Stimulated activated CD8-positive, alpha-beta memory T cell treated with anti-CD3 and anti-CD28 coated beads, Interleukin-15, amount 100 ng/mL, for 1 hour (primary cell): ENCODE data around the gene SMIM15.

Experiments
- DNase-seq: peaks from one replicate; pipeline ENCODE4 v3.0.0-alpha.2; 2020; ENCODE audit warnings: low read depth

The SMIM15 gene

DNA sequence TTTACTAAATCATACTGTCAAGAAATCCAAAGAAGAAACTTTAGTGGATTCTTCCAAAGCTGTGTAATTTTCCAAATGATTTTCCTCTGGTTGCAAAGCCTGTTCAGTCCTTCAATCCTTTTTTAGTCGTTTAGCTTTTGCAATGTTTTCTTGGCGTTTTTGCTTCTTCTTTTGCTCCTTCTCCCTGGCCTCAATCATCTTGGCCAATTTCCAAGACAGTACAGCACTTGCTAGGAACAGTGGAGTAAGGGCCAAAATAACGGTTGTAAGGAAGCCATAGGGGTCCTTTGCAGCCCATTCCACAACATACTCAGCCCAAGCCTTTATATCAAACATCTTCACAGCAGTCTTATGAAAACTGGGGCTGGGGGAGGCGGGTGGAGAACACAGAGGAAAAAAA lies 2.4 kb downstream of the SMIM15 start:
- no peak for DNase-seq

DNA sequence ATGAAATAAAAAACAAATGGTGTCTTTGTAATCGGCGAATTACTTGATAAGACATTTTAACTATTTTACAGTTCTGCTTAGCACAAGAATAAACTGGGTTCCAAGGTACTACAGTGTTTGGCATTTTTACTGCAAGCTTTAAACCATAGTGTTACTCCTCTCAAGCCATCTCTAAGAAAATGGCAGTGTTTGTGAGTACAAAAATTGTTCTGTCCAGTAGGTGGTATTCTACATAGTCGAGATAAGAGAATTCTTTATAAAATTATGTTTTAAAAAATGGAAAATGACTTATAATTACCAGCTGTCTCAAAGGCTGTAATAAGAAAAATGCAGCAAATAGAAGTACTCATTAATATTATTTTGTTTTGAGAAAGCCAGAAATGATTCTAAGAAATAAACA lies 3.2 kb downstream of the SMIM15 start:
- DNase-seq, result no peak

DNA sequence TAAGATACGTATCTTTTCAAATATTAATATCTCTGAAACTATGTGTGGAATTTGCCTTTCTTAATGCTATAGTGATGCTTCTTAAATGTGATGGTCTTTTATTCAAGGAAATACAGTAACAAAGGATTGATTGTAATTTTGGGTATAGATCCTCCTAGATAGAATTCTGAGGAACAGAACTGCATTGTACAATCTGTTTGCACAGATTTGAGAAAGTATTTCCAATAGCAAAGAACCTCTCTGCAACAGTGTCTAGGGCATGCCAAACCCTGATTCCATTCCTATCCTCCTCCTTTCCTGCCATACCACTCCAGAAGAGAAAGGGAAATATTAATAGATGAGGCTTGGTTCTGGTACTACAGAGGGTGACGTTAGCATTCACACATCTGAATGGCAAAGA lies 10.4 kb downstream of the SMIM15 start:
- no peak for DNase-seq

DNA sequence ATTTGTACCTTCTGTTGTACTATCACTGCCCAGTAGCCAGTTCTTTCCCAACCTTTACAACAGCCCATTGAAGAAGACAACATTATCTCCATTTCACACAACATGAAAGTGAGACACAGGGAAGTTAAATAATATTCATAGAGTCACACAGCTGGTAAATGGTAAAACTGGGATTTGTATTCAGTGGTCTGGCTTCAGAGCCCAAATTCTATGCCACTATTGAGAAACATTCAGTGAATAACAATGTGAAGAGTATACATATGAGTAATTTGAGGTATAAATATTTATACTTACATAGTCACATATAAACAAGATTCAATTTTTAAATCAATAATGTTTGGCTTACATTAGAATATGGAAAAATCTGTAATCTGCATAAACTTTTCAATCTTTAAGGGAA lies 13.8 kb downstream of the SMIM15 start:
- no peak for DNase-seq

DNA sequence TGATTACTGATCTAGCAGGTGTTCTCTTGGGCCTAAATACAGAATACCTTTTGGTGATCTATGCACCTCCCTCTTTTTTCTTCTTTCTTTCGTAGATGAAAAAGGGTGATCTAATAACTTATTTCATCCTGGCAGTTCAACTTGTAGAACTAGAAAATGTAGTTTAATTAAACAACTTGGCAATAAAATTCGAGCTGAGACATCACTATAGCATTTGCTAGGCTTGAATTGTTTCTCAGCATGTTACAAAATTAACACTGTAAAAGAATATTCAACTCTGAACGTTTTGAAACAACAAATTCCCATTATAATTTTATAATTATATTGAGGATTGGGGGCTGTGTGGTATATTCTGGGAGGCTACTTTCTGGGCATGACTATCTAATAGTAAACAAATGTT lies 19.5 kb downstream of the SMIM15 start:
- no peak for DNase-seq

DNA sequence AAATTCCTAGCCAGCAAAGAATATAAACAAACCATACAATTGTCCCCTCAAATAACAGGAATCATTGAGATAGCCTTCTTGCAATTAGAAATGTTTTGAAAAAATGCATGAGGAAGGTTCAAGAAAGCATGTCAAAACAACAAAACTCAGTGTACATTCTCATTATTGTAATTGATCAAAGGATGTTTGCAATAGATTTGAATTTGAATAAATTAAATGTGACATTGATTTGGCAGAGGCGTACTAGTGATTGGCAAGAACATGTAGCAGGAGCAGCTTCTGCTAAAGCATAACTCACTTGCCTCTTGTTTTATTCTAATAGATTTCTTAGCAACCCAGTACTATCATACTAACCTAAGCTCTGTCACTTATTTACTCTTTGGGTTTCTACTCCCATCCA lies 19.9 kb downstream of the SMIM15 start:
- DNase-seq, result no peak

DNA sequence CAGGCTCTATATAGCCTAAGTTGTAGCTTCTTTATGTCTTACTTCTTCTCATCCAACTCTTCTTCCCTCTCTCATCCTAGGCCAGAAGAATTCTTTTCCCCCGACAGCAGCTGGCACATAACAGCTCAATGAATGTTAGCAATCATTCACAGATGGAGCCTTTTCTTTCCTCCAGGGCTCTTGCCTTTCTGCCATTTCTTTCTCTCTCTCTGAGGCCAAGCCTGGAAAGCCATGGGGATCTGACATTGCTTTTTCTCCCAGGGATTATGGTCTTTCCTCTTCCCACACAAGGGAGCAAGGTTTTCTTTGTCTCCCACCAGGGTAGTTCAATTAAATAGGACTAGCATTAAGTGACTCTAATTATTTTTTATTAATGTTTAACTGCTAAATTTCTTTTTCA lies 20.5 kb downstream of the SMIM15 start:
- DNase-seq, result no peak

DNA sequence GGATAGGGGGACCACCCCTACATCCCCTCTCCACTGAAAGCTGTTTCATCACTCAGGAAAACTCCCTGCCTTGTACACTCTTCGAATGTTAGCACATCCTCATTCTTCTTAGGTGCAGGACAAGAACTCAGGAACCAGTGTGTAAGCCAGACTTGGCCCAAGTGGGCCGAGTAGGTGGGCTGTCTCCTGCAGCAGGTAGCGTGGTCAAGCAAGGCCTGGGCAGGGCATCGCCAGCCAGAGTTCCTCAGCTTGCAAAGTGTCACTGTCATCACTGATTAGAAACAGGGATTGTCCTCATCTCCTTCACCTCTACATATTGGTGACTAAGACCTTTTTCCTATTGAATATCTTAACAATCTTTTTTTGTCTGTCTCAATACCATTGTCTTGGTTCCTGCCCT lies 22.3 kb downstream of the SMIM15 start:
- no peak for DNase-seq

DNA sequence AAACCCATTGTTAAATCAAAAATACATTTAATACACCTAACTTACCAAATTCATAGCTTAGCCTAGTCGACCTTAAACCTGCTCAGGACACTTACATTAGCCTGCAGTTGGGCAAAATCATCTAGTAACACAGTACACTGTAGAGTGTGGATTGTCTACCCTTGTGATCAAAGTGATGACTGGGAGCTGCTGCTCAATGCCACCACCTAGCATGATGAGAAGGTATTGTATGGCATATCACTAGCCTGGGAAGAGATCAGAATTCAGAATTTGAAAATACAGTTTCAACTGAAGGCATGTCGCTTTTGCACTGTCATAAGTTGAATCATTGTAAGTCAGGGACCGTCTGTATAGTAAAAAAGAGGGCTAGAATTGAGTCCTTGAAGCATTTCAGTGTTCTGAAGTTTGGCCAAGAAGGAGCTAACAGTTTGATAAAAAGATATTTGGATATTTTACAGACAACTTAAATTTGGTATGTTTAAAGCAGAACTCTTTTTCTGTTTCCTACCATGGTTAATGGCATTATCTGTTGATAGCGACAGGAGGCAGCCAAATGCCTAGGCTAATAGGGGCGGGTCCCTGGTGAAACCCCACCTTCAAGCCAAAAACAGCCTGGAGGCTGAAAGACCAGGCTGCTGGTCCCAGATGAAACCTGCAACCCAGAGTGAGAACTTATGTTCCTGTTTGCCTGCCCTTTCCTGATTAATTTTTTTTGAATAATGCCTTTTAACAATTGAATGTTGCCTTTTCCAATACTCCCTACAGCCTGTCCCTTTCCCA lies 23.0 kb downstream of the SMIM15 start:
- no peak for DNase-seq

DNA sequence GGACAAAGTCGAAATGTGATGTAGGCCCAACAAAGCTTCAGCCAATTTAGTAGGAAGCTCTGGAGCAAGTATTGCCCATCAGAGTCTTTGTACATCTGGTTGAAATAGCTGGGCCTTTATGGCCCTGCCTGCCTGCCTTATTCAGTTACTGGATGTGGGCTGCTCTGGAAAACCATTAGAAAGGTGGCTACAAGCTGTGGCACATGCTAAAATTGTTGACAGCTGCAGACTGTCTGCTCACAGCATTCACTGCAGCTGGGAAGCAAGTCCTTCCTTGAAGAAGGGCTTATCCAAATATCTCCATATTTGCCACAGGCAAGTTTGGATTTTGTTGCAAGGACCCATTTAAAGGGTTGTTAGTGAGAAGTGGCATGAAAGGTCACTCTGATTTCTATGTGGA lies 24.4 kb downstream of the SMIM15 start:
- DNase-seq, result no peak

DNA sequence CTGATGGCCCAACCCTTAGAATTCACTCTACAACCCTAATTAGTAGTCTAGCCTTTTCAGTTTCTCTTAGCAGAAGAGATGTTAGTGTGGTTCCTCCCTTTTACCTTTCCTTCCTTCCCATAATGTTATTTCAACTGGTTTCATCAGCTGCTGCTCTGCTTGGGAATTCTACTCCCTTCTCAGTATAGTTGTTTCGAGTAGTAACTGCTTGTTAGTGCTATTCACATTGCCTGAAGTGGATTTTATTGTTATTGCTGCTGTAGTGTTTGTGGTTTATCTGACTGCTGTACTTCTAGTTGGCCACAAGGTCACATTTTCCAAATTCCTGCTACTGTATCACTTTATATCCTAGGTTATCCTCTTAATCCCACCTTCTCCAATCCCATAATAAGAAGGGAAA lies 29.7 kb downstream of the SMIM15 start:
- DNase-seq, result no peak

DNA sequence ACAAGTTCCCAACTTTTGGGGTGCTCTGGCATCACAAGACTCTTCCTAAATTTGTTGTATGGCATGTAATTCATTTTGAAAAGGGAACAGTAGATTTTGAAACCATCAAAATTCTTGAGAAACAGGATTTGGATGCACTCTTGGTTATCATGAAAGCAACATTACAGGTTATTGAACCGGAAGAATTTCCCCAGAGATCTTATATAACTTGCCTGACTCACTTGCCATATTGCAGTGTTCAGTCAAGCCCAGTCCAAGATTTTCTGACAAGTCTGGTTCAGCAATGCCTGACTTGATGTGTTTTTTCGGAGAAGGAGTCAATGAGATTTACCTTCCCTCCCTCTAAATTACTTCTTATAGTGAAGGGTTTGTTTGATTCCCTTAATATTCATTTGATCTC lies 32.0 kb downstream of the SMIM15 start:
- no peak for DNase-seq

DNA sequence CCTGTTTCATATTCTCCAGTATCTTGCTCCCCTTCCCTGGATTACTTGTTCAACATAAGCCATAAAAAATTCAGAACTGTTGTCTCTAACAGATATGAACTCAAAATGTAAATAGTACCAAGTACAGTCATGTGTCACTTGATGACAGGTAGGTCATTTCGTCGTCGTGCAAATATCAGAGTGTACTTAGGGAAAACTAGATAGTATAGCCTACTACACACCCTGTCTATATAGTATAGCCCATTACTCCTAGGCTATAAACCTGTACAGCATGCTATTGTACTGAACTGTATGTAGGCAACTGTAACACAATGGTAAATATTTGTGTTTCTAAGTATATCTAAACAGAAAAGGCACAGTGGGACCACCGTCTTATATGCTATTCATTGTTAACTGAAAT lies 39.1 kb downstream of the SMIM15 start:
- no peak for DNase-seq

DNA sequence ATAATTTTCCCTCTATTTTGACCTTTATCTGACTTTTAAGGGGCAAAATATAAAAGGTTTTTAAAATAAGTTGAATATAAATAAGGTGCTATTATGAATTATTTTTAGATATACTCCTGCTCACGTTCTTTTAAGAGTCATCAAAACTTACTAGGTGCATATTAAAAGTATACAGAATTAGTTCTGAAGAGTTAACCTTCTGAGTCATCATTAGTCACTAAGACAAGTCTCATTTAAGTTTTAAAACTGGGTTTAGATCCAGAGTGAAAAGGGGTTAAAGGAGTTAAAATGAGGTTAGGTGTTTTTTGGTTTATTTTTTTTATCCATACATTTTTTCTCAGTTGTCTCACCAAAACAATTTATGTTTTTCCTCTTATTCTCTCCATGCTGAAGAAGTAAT lies 41.7 kb downstream of the SMIM15 start:
- no peak for DNase-seq

DNA sequence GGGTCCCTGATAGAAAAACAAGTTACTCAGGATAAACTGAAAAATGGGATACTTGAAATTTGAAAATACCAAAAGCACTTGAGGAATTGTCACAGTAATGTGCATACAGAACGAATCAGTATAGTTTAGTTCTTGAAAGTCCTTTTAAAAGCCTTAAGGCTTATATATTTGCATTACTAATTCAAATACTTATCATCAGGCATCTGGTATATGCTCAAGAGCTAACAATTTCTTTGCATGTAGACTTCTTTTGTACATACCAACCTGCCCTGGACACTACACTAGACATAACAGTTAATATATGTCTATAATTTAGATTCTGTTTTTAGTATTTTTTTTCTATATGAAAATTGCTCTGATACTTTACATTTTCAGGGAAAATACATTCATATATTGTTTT lies 43.2 kb downstream of the SMIM15 start:
- no peak for DNase-seq

DNA sequence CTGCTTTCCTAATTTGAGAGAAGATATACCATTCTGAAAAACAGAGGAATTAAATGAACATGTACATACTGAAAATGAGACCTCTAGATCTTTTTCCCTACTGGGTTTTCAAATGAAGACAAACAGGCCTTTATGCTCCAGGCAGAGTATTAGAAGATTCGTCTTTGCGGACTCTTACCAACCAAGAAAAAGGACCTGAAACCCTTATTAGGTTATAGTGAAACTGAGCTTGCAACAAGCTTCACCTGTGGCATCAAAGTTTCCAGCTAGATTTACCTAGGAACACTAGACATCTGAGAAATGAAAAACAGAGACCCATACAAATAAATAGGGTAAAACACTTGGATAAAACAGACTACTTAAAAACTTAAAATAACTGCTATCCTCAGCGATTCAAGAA lies 46.3 kb downstream of the SMIM15 start:
- no peak for DNase-seq

DNA sequence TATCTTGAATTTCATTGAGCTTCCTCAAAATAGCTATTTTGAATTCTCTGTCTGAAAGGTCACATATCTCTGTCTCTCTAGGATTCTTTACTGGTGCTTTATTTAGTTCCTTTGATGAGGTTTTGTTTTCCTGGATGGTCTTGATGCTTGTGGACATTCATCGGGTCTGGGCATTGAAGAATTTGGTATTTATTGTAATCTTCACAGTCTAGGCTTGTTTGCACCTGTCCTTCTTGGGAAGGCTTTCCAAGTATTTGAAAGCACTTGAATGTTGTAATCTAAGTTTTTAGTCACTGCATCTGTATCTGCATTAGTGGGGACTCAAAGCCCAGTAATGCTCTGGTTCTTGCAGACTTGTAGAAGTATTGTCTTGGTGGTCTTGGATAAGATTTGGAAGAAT lies 47.8 kb downstream of the SMIM15 start:
- no peak for DNase-seq
